SK-N-MC (cell line): ENCODE data around the gene SMCHD1.

Experiments
- EZH2 ChIP-seq: fragments of 200-600 bp; sonication (generic); IDR thresholded peaks from one replicate; pipeline ENCODE4 v1.6.1; 2017; ENCODE audit warnings: antibody characterized with exemption
- FOXP2 ChIP-seq: optimal IDR thresholded peaks from 2 replicates; pipeline ENCODE3; 2011; ENCODE audit warnings: mild to moderate bottlenecking, moderate library complexity; ENCODE audit not compliant: insufficient read depth; ENCODE audit errors: extremely low read length, control extremely low read depth
- POLR2AphosphoS5 ChIP-seq: IDR thresholded peaks from 2 replicates; pipeline ENCODE4 v1.6.1; 2012; ENCODE audit warnings: mild to moderate bottlenecking, low read depth, low read length, borderline replicate concordance

DNA sequence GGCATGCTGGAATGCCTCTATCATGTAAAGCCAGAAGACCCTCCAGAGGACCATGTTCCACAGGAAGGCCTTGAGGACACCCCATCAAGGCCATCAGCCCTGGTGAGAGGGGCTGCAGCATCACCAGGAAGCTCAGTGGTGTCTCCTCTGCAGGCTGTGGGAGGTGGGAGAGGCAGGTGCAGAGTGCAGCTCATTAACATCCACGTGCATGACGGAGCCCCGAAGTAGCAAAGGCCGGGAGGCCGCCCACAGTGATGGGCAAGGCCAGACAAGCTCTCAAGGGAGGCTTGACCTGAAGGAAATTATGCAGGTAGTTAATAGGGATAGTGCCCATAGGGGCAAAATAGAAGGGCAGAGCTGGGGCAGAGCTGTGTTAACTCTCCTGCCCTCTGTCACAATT lies 30.3 kb upstream of the SMCHD1 start:
- TF ChIP-seq EZH2: no peak
- TF ChIP-seq POLR2AphosphoS5: no peak
- no peak for TF ChIP-seq FOXP2
